GM18867 (cell line): ENCODE results near the gene EEFSEC.

Experiments
- ATAC-seq: cut with Tn5 transposase; IDR thresholded peaks from one replicate; pipeline ENCODE4 v1.9.1; 2021; ENCODE audit warnings: mild to moderate bottlenecking, moderate library complexity; ENCODE audit not compliant: unreplicated experiment

Gene EEFSEC

DNA sequence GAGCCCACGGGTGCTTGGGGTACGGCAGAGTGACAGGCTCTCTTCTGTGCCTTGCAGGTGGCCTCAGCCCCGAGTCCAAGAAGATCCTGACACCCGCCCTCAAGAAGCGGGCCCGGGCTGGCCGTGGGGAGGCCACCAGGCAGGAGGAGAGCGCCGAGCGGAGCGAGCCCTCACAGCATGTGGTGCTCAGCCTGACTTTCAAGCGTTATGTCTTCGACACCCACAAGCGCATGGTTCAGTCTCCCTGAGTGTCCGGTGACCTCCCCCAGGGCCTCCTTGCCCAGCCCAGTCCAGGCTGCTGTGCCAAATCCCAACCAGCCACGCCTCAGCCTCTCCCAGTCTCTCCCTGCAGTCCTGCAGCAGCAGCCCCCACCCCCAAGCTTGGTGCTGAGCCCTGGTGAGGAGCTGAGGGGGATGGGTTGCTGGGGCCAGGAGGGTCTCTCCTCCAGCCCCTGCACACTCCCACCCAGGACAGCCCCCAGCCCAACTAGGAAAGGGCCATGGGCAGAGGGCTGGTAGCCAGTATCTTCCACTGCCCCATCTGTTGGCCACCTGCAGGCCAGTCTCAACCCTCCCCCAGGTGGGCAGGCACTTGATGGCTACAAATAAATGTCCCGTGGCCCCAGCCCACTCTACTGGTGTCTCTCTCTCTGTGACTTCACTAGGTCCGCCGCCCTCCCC, 254.9 kb downstream of the EEFSEC start:
- no peak for ATAC-seq

DNA sequence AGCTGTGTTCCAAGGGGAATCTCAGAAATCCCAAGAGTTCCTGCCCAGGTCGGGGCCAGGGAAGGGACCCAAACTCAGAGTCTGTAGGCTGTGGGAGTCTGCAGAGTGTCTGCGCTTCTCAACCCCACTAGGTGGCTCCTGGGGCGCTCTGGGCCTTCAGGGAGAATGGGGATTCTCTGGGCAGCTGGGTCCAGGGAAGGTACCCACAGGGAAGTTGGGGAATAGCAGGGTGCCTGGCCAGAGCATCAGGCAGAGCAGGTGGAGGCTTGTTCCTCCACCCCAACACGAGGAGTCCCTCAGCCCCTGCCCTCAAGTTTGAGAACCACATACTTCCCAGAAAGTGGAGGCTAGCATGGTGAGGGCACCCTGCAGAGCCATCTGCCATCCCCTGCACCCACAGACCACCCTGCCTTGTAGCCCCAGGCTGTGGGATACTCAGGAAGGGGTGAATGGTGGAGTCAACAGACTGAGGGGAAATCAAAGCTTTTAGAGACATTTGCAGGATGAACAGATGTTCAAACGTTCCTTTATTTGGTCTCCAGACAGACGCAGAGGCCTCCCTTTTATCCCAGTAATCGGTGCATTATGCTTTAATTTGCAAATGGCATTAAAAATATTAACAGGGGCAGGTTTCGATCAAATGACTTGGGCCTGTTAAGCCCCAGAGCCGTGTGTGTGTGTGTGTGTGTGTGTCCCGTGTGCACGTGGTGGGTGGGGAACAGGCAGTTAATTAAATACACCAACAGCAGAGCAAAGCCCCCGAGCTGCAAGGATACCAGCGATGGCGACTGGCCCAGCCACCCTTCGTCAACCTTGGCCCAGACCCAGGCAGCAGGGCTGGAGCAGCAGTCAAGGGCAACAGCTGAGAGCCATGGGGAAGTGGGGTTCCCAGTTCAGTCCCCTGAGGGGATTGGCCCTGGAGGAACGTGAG, 255.7 kb downstream of the EEFSEC start:
- no peak for ATAC-seq

DNA sequence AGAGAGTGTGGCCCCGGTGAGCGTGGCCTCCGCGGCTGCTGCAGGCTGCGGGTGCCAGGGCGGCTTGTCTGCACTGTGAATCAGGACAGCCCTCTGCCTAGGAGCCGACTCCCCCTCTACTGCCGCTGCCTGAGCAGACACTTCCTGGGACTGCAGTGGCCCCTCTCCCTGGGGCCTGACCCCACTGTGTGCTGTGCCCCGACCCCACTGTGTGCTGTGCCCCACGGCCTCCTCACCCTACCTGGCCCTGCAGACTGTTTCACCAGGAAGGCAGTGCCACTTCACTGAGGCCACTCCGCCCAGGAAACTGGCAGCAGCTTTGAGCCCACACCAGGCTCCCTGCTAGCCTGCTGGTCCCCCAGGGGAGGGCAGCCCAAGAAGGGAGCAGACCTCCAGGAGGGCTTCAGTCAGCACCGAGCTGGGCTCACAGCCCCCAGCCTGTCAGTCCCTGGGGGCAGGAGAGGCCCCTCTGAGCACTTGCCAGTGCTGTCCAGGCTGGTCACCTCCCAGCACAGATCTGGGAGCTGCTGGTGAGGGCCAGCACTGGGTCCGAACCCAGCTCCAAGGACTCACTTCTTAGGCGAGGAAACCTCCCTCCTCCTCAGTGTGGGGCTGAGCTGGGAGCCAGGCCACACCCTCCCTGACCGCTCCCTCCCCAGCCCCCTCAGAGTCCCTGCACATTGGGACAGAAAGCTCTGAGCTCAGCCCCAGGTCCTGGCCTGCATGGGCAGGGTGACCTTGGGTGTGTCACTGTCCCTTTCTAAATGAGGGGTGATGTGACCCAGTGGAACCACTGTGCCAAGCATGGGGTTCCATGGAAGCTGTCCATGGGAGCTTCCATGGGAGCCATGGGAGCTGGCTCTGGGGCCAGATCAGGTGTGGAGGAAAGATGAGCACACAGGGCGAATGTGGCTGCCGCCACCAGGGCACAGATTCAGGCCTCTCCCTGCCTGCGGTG, 256.6 kb downstream of the EEFSEC start:
- ATAC-seq: no peak

DNA sequence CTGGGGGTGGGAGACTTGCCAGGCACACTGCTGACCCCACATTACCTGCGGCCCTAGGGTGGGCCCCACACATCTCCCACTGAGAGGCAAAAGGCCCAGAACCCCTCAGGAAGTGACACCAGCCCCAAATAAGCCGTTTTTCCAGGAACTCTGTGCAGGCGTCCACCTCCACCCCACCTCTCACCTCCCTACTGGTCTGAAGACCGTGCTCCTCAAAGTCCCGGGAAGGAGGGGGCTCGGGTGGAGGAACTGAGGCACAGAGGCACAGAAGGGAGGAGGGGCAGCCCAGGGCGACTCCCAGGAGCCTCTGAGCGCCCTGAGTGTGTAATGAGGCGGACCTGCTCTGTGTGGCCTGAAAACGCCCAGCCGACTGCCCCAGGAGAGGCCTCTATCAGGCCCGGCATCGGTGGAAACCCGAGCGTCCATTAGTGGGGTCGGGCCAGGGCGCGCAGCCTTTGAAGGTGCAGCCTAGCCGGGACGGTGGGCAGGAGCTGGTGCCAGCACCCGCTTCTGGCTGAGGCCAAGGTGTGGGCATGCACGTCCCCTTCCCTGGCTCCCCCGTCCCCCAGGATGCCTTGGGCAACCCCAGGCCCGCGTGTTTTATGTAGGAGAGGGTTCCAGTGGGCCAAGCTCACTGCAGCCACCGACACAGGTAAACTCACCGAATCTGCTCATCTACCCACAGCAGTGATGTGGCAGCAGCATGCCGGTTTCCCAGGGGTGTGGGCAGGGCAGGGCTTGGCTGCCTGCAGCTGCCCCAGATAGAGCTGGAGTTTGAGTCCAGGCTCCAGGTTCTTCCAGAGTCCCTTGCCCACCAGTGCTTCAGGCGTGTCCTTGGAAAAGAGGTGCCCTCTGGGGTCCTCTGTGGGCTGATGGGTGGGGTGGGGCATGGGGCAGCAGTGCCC, 257.6 kb downstream of the EEFSEC start:
- ATAC-seq: no peak

DNA sequence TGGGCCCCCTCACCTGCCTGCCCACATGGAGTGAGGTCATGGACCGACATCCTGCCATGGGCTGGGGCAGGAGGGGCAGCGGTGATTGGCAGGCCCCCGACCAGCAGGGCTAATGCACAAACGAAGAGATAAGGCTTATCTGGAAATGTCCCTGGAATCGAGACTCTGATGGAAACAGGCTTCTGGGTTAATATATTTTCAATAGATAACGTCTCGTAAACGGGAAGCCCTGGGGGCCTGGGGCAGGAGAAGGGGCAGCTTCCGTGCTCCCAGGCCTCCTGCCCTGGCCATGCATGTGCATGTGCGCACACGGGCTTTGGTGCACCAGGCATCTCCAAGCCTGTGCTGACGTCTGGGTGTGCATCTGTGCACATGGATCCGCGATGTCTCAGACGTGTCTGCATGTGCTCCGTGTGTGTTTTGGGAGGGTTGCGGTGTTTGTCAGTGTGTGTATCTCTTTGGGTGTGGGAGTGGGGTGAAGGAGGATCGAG, 258.3 kb downstream of the EEFSEC start:
- no peak for ATAC-seq

DNA sequence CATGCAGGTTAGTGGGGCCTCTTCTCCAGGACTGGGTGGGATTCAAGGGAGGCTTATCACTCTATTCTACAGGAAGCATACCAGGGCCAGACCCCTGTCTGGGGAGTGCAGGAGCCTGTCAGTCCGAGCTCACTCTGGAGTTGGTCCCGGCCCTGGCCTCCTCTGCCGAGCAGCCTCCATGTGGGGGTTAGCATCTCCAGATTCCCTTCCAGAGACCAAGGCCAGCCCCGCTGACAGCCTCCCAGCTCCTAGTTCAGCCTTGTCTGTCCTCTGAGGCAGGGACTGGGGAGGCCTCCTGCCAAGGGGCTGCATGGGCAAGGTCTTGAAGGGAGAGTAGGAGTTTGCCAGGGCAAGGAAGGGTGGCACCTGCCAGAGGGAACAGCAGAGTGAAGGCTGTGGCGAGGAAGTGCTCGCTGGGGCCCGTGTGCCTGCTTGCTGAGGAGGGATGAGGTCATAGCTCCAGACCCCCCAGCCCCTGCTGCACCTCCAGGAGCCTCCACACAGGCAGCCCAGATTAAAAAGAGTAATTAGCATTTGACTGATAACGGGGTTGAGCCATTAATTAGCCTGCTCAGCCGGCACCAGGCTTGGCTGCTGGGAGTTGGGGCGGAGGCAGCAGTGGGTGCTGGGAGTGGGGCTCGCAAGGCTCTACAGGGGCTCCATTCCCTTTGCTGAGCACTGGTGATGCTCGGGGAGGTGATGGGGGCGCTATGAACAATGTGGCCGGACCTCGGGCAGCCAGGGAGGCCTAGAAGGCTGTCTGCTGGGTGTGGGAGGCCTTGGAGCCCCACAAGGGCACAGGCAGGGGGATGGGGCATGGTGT, 259.1 kb downstream of the EEFSEC start:
- ATAC-seq: no peak

DNA sequence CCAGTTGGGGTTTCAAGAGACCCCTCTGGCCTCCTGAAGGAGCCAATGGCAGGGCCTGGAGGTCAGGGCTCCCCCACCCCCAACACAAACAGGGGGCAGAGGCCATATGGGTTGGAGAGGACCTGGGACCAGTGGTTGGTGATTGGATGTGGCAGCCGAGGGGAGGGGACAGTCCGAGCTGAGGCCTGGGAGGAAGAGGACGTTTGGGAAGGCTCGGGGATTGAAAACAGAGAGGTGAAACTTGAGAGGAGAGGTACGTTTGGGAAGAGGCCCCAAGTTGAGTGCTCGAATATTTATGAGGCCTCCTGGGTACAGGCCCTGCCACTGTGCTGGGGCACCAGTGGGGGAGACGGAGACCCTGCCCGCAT, 259.7 kb downstream of the EEFSEC start:
- no peak for ATAC-seq

DNA sequence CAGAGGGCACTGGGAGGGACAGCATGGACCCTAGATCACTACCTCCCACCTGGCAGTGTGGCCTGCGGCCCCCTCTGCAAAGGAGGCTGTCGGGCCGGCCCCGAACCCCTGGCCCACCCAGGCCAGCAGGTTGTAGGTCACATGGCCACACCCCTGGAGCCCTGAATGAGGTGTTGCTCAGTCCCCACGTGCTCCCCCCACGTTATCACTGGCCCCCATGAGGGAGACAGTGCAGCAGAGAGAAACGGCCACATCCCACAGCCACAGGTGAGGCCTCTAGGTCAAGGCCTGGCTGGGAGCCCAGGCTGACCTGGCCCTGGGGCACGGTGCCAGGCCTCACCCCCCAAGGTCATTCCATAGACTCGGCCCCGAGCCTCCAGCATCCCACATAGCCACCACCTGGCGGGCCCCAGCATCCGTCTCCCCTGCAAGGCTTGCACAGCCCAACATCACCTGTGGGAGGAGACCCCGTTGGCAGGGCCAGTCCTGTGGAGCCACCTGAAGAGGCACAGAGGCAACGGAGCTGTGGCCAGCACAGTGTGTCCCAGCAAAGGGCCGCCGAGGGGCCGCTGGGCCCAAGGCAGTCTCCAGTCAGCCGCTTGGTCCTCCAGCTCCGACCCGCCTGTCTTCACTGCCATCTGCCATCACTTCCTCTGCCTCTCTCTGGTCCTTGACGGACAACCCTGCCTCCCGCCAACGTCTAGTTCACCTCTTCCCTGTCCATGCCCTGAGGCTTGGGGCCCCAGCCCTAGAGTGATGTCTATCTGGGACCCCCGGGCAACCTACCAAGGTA, 260.3 kb downstream of the EEFSEC start:
- no peak for ATAC-seq

DNA sequence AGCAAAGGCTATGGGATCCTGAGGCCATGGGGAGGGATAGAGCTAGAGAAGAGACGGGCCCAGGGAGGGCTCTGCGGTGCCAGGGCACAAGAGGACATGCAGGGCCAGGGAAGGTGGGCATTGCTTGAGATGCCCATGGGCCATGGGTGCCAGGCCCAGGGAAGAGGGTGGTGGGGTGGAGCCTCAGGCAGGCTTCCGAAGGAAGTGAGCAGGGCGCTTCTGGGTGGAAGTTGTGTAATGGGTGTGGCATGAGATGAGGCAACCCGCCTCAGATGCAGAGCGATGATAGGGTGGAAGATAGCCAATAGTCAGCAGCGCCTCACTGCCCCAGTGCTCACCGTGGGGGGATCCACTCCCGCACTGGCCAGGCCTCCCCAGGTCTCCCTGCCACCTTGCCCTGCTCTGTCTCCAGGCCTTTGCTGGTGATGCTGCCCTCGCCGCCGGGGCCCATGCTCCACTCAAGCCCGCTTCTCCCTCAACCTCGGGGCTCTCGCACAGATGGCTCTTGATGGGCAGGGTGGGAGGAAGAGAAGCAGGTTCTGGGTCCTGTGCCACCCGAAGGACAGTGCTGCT, 262.0 kb downstream of the EEFSEC start:
- ATAC-seq: no peak

DNA sequence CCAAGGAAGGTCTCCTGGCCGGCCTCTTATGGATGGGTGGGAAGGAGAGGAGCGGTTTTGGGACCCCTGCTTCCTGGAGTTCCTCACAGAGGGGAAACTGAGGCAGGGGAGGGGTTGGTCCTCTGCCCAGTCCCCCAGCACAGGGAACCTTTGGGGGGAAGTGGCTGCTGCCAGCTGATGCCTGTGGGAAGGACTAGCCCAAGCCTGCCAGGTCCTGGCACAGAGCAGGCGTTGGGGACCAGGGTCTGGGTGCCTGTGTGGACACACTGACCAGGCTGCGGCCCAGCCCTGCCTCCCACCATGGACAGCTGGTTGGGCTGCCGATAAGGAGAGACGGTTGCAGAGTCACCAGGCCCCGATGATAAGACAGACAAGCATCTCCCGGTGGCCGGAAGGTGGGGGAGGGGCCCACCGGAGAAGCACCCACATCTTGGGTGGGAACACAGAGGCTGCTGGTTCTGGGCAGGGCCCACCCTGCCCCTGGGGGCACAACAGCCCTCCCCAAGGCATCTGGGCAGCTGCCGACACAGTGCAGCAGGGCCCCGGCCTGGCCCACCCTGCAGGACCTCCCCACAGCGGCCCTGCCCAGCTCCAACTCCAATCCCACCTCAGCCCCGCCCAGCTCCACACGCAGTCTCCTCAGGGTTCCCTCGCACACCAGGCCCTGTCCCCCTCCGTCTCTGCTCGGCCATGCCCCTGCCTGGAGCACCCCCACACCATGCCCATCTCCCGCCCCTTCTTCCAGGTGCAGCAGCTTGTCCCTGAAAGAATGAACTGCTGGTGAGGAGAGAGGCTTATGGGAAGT, 262.7 kb downstream of the EEFSEC start:
- no peak for ATAC-seq

DNA sequence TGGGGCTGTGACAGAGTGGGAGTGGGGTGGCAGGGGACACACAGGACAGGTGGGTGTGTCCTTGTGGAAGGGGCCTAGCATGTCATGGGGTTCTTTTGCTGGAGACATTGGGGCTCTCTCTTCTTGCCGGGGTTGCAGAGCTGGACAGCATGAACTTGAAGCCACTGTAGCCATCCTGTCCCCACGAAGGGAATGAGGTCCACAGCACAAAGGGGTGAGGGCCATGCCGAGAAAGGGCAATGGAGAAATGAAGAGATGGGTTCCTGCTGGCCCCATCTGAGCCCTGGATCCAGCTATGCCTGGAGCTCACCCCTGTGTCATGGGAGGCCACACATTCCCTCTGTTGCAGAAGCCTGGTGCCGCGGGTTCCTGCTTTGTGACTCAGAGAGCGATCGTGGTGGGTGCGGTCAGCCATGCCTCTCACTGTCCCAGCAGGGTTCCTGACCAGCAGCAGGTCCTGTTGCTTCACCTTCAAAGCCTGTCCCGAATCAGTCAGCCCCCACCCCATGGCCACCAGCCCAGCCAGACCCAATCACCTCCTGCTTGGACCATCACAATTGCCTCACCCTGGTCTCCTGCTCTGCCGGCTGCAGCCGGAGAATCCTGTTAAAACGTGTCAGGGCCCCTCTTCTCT, 263.4 kb downstream of the EEFSEC start:
- ATAC-seq: no peak

DNA sequence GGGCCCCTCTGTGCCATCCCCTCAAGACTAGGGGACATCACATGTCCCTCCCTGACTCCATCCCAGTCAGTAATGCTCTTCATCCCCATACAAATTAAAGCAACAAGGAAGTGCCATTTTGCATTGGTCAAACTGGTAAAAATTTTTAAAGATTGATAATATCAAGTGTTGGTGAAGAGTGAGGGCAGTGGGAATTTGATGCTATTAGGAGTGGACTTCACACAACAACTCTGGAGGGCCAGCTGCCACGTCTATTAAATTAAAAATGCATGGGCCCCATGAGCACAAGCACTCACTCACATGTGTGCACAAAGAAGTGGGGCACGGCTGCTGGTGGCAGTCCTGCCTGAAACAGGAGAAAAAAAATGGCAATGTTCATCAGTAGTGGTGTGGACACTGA, 265.6 kb downstream of the EEFSEC start:
- no peak for ATAC-seq

DNA sequence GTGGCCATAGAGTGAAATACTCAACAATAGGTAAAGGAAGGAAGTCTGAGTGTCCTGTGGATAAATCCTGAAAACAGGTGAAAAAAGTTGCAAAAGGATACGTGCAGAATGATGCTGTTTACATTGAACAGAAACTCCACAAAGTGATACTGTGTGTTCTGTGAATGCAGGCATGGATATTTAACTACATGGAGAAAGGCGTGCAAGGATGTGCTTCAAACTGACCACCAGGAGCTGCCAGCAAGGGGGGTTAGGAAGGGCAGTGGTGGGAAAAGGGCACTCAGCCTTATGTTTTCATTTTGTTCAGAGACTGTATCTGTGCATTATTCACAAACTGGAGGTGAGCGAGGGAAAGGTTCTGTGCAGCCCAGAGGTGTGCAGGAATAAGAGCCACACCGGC, 266.0 kb downstream of the EEFSEC start:
- ATAC-seq: no peak

DNA sequence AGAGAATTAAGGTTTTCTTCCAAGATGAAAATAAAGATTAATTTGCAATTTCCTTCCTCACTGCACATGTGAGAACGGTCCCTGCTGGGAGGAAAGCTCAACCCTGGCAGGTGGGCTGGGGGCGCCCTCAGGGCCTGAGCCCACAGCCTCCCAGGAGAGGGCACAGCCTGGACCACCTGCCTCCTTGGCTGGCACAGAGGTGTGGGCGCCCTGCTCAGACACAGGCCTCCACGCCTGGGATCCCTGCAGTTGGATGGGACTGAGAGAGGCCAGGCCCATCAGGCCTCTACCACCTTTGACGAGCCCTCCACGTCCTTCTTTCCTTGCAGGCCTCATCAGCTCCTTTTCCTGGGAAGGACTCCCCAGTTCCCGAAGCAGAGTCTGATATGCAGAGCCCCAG, 267.0 kb downstream of the EEFSEC start:
- no peak for ATAC-seq

DNA sequence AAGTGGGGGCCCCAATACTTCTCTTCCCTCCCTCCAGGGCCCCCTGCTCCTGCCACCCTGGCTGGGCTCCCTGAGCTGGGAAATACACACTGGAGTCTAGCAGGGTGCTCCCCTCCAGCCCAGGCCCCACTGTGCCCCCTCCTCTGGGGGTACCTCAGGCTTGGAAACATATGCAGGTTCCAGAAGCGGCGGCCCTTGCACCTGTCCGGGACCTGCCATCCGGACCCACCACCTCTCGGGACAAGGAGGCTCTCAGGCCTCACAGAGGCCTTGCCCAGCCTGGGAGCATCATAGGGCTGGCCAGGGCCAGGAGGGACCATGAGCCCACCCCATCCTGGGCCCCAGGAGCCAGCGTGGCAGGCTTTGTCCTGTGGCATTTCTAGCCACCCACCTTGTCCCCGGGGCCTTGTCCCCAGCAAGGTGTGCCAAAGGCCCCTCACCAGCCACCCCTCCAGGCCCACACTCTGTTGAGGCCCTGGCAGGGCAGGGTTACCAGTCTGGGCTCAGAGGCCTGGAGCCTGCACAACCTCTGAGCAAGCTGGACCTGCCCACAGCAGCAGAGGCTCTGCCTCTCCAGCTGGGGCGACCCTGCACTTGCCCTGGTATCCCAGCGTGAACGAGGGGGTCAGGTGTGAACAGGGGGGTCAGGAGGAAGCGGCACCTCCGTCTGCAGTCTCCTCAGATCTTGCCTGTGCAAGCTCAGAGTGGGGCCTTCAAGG, 267.6 kb downstream of the EEFSEC start:
- ATAC-seq: no peak

DNA sequence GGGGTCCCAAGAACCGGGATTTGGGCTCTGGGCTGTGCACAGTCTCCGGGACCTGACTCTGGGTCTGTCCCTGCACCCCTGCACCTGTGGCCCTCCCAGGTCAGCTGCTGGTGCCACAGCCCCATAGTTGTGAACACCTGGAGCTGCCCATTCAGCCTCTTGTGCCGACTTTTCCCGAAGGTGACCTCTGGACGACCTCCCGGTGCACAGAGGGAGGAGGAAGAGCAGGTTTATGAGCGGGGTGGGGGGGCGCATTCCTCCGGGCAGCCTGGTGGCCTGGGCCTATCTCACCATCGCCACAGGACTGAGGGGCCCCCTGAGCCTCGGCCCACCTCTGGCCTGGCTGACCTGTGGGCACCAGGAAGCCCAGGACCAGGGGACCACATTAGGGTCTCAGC, 268.2 kb downstream of the EEFSEC start:
- ATAC-seq: no peak
